ENCODE measurements around the gene SCAMP2.
"Not testable (repeated sequence)": the region's sequence is repeated elsewhere in the genome, so short reads cannot be mapped to it uniquely, and the experiment has no call there.

SCAMP2 gene

GRCh38 chr15:74889883-74890664 is 16.9 kb upstream of the SCAMP2 start, which contains the start of gene MPI:
MPI (plus strand) TSS chr15:74890042; CDS start chr15:74890074, 32 bp downstream.
- DNase-seq (ENCODE audit: low read depth) = peak; percentile 74

- DNase-seq (ENCODE audit: low read depth) = no peak
Measured at GRCh38 chr15:74889390-74889882, 16.3 kb upstream of the SCAMP2 start.

- DNase-seq (ENCODE audit: low read depth) = no peak
Measured at GRCh38 chr15:74888716-74889115, 15.6 kb upstream of the SCAMP2 start.

GRCh38 chr15:74887537-74888193 is 14.5 kb upstream of the SCAMP2 start:
- not testable (repeated sequence) for DNase-seq (ENCODE audit: low read depth)

GRCh38 chr15:74885461-74885860 is 12.3 kb upstream of the SCAMP2 start:
- no peak for DNase-seq (ENCODE audit: low read depth)

GRCh38 chr15:74884428-74885223 is 11.5 kb upstream of the SCAMP2 start:
- no peak for DNase-seq (ENCODE audit: low read depth)

GRCh38 chr15:74882528-74882927 is 9.4 kb upstream of the SCAMP2 start:
- no peak for DNase-seq (ENCODE audit: low read depth)

GRCh38 chr15:74878273-74878672 is 5.1 kb upstream of the SCAMP2 start:
- DNase-seq (ENCODE audit: low read depth) = no peak

GRCh38 chr15:74873756-74874424 is 725 bp upstream of the SCAMP2 start:
- no peak for DNase-seq (ENCODE audit: low read depth)

- no peak for DNase-seq (ENCODE audit: low read depth)
Measured at GRCh38 chr15:74872702-74873035, 496 bp downstream of the SCAMP2 start.

GRCh38 chr15:74870436-74871215 is 2.5 kb downstream of the SCAMP2 start:
- no peak for DNase-seq (ENCODE audit: low read depth)

- no peak for DNase-seq (ENCODE audit: low read depth)
Measured at GRCh38 chr15:74869726-74870407, 3.3 kb downstream of the SCAMP2 start.

- DNase-seq (ENCODE audit: low read depth) = no peak
Measured at GRCh38 chr15:74869372-74869725, 3.8 kb downstream of the SCAMP2 start.

GRCh38 chr15:74868059-74868458 is 5.1 kb downstream of the SCAMP2 start:
- no peak for DNase-seq (ENCODE audit: low read depth)

- no peak for DNase-seq (ENCODE audit: low read depth)
Measured at GRCh38 chr15:74867466-74868038, 5.6 kb downstream of the SCAMP2 start.

GRCh38 chr15:74866090-74866489 is 7.1 kb downstream of the SCAMP2 start:
- DNase-seq (ENCODE audit: low read depth) = no peak

- no peak for DNase-seq (ENCODE audit: low read depth)
Measured at GRCh38 chr15:74865316-74865715, 7.8 kb downstream of the SCAMP2 start.

GRCh38 chr15:74864296-74864695 is 8.9 kb downstream of the SCAMP2 start:
- no peak for DNase-seq (ENCODE audit: low read depth)

- DNase-seq (ENCODE audit: low read depth) = no peak
Measured at GRCh38 chr15:74863239-74864056, 9.7 kb downstream of the SCAMP2 start.

- no peak for DNase-seq (ENCODE audit: low read depth)
Measured at GRCh38 chr15:74858369-74858740, 14.8 kb downstream of the SCAMP2 start.
